Fibroblast of lung (primary cell): ENCODE data around the gene NOS1AP. TPM values are rescaled to one million over a fixed set of nuclear protein-coding genes. Genes with fewer than 3 reads are reported as not detected.

Source experiments
- DNase-seq, 2 donors: peaks; one replicate each; pipeline versions ENCODE4 v3.0.0 to v3.0.0-alpha.2; 2010; ENCODE audit warnings: low read depth in 2 of 2
- H2AFZ ChIP-seq: 2 replicates; pipeline ENCODE4 v1.5.1; 2012; ENCODE audit warnings: low read length, control low read depth, inconsistent platforms
- H3K27ac ChIP-seq: 2 replicates; pipeline ENCODE4 v1.5.1; 2011; ENCODE audit warnings: low read length, control low read depth; ENCODE audit not compliant: insufficient read depth
- H3K27me3 ChIP-seq: 2 replicates; pipeline ENCODE4 v1.5.1; 2011; ENCODE audit warnings: mild to moderate bottlenecking, low read length; ENCODE audit not compliant: control insufficient read depth, insufficient read depth
- H3K36me3 ChIP-seq: 2 replicates; pipeline ENCODE4 v1.5.1; 2011; ENCODE audit warnings: low read length; ENCODE audit not compliant: control insufficient read depth, insufficient read depth
- H3K4me1 ChIP-seq: 2 replicates; pipeline ENCODE4 v1.5.1; 2011; ENCODE audit warnings: low read length; ENCODE audit not compliant: control insufficient read depth, insufficient read depth; ENCODE audit errors: extremely low read depth
- H3K4me2 ChIP-seq: 2 replicates; pipeline ENCODE4 v1.5.1; 2011; ENCODE audit warnings: low read length, control low read depth; ENCODE audit not compliant: insufficient read depth; ENCODE audit errors: extremely low read depth
- H3K4me3 ChIP-seq, 4 experiments: fragments of 200-600 bp in 1 of 4; sonication (generic) in 1 of 4; replicated peaks in 1 of 4; 2 replicates each; pipeline ENCODE4 v1.5.1; 2011 to 2016; ENCODE audit warnings: low read length in 4 of 4, low read depth in 3 of 4, mild to moderate bottlenecking in 3 of 4, control low read depth in 2 of 4, inconsistent platforms in 1 of 4, mixed read lengths in 1 of 4; ENCODE audit not compliant: insufficient read depth in 1 of 4; ENCODE audit errors: control extremely low read depth in 1 of 4
- H3K79me2 ChIP-seq: 2 replicates; pipeline ENCODE4 v1.5.1; 2012; ENCODE audit warnings: mild to moderate bottlenecking, low read length, inconsistent platforms; ENCODE audit not compliant: control insufficient read depth, insufficient read depth
- H3K9ac ChIP-seq: 2 replicates; pipeline ENCODE4 v1.5.1; 2011; ENCODE audit warnings: mild to moderate bottlenecking, low read length, control low read depth; ENCODE audit not compliant: insufficient read depth
- H3K9me3 ChIP-seq: 2 replicates; pipeline ENCODE4 v1.5.1; 2012; ENCODE audit warnings: low read depth, low read length; ENCODE audit not compliant: control insufficient read depth, insufficient read depth
- H4K20me1 ChIP-seq: 2 replicates; pipeline ENCODE4 v1.5.1; 2011; ENCODE audit warnings: low read length; ENCODE audit not compliant: control insufficient read depth, insufficient read depth; ENCODE audit errors: extremely low read depth
- CTCF ChIP-seq, 2 donors: IDR thresholded peaks in 1 of 2; conservative IDR thresholded peaks in 1 of 2; 1 replicate in 1 of 2; 2 replicates in 1 of 2; pipeline ENCODE4 v1.5.1; 2011 to 2012; ENCODE audit warnings: low read length in 2 of 2, control low read depth in 1 of 2, inconsistent platforms in 1 of 2, low read depth in 1 of 2, mild to moderate bottlenecking in 1 of 2
- EZH2 ChIP-seq: IDR thresholded peaks from 2 replicates; pipeline ENCODE4 v1.5.1; 2012; ENCODE audit warnings: low read length, control low read depth, mild to moderate bottlenecking; ENCODE audit errors: missing control alignments
- polyA plus RNA-seq, 2 donors: library from polyadenylated mRNA; depleted of rRNA in 1 of 2; stranded (reverse) in 1 of 2; unstranded in 1 of 2; fragments of >200 nt; gene quantifications; 2 replicates each; pipeline ENCODE4 v1.2.1, GENCODE V29; 2011 to 2012; ENCODE audit warnings: missing spikeins in 1 of 2
- total RNA-seq: library from RNA; depleted of rRNA; stranded (reverse); fragments of >200 nt; gene quantifications from 2 replicates; pipeline ENCODE4 v1.2.1, GENCODE V29; 2014

The NOS1AP gene
- total and polyA plus RNA-seq, 2 donors (not counting 1 experiment from before 2014, with no cell fraction given): 0.14 to 0.17 TPM

DNA sequence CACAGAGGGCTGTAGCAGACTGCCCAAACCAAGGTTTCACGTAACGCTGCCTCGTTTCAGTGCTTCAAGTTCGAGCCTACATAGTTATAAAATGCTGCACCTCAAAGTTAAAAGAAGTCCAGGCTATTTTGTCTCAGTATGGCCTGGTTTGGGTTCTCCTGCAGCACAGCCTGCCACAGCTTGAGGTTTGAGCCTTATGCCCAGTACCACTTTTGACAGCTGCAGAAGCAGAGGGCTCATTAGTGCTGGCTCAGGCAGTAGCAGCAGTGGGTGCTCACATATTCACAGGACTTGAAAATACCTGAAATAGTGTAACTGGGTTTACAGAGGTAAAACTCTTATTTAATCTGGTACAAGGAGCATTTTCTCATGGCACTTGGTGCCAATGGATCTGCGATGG, 291.9 kb downstream of the NOS1AP start:
- Histone ChIP-seq H3K27me3 (peaks cover 2% of the 10 kb centered on the region), H3K9ac (no peak overlapping the region), H3K4me2 (no peak overlapping the region), H4K20me1 (no peaks in the 10 kb centered on the region), H3K9me3 (no peaks in the 10 kb centered on the region), H2AFZ (no peak overlapping the region), H3K4me1 (no peaks in the 10 kb centered on the region), H3K27ac (no peak overlapping the region), H3K36me3 (no peaks in the 10 kb centered on the region), H3K79me2 (no peaks in the 10 kb centered on the region), H3K4me3 (no peak overlapping the region)
- TF ChIP-seq CTCF (conservative IDR thresholded peaks at IDR 0.05 in 1 of 2, IDR thresholded peaks at IDR 0.05 in 1 of 2; ENCODE audit: low read depth in 1 of 2, low read length in 2 of 2) (no peak), EZH2 (no peak)
- no peak for DNase-seq

DNA sequence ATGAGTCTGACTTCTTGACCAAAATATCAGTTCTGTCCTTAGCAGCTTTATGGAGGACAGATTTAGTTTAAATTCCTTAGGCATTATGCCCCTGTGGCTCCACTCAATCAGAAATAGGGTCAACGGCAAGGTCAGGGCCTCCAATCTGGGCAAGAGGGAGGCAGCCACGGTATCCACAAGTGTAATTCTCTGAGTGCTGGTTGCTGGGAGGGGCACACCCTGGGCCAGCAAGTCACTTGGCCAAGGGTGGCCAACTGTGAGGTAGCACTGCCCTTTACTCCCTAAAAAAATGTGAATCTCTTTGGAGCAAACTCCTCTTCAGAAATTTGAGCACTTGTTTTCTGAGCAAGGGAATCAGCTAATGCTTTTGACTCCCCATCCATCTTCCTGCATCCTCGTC, 294.3 kb downstream of the NOS1AP start:
- DNase-seq: no peak

GRCh38 chr1:162364498-162364897, 295.0 kb downstream of the NOS1AP start:
- H3K9me3 ChIP-seq: no peaks in the 10 kb centered on the region
- H3K79me2 ChIP-seq: no peaks in the 10 kb centered on the region
- peak in 1 of 2 donors; percentile 48 for DNase-seq
- no peak overlapping the region for H3K4me2 ChIP-seq
- H3K4me3 ChIP-seq: no peak overlapping the region
- H2AFZ ChIP-seq: no peak overlapping the region
- no peak overlapping the region for H3K9ac ChIP-seq
- H3K36me3 ChIP-seq: no peaks in the 10 kb centered on the region
- TF ChIP-seq EZH2 (no peak), CTCF (conservative IDR thresholded peaks at IDR 0.05 in 1 of 2, IDR thresholded peaks at IDR 0.05 in 1 of 2; ENCODE audit: low read depth in 1 of 2, low read length in 2 of 2) (no peak)
- H3K4me1 ChIP-seq: no peaks in the 10 kb centered on the region
- no peaks in the 10 kb centered on the region for H4K20me1 ChIP-seq
- peaks cover 2% of the 10 kb centered on the region for H3K27me3 ChIP-seq
- no peak overlapping the region for H3K27ac ChIP-seq

More for the DNA sequence above, 294.3 kb downstream of the NOS1AP start:
- no peak overlapping the region for H3K4me2 ChIP-seq
- H3K79me2 ChIP-seq: no peaks in the 10 kb centered on the region
- no peaks in the 10 kb centered on the region for H4K20me1 ChIP-seq
- H3K27ac ChIP-seq: no peak overlapping the region
- H3K9ac ChIP-seq: no peak overlapping the region
- TF ChIP-seq EZH2: no peak
- no peak for TF ChIP-seq CTCF (conservative IDR thresholded peaks at IDR 0.05 in 1 of 2, IDR thresholded peaks at IDR 0.05 in 1 of 2; ENCODE audit: low read depth in 1 of 2, low read length in 2 of 2)
- H3K36me3 ChIP-seq: no peaks in the 10 kb centered on the region
- no peak overlapping the region for H2AFZ ChIP-seq
- H3K4me3 ChIP-seq: no peak overlapping the region
- H3K9me3 ChIP-seq: no peaks in the 10 kb centered on the region
- no peaks in the 10 kb centered on the region for H3K4me1 ChIP-seq
- peaks cover 2% of the 10 kb centered on the region for H3K27me3 ChIP-seq
